Right cardiac atrium (tissue), 5 donors: ENCODE data around the gene ELMO1. TPM values are rescaled to one million over a fixed set of nuclear protein-coding genes. Genes with fewer than 3 reads are reported as not detected.
A peak's percentile ranks its signal among the peaks of the same experiment; 100 is the strongest.
"Not testable (repeated sequence)": the region's sequence is repeated elsewhere in the genome, so short reads cannot be mapped to it uniquely, and the experiment has no call there.

Experiments used
- ATAC-seq, 2 donors: fragments of 200-7000 bp; cut with Tn5 transposase; one replicate each; pipeline versions ENCODE4 v1.8.0 to v1.9.1; 2020; ENCODE audit warnings: moderate library complexity in 2 of 2, mild to moderate bottlenecking in 1 of 2
- DNase-seq, 3 donors: peaks; one replicate each; pipeline ENCODE4 v3.0.0-alpha.2; 2020
- H3K27ac ChIP-seq: one replicate; pipeline ENCODE4 v1.5.1; 2013; ENCODE audit warnings: mild to moderate bottlenecking, low read length, control low read depth, moderate library complexity
- H3K27me3 ChIP-seq: one replicate; pipeline ENCODE4 v1.6.1; 2013; ENCODE audit not compliant: control insufficient read depth, insufficient read depth
- H3K4me1 ChIP-seq: one replicate; pipeline ENCODE4 v1.6.1; 2013; ENCODE audit warnings: low read length; ENCODE audit not compliant: control insufficient read depth, insufficient read depth
- H3K4me3 ChIP-seq: one replicate; pipeline ENCODE4 v1.5.1; 2013; ENCODE audit warnings: low read length, control low read depth
- H3K9me3 ChIP-seq: one replicate; pipeline ENCODE4 v1.6.1; 2013; ENCODE audit warnings: low read length; ENCODE audit not compliant: control insufficient read depth
- WGBS: extraction: QIAGEN DNeasy Blood & Tissue Kit; methylation state at CpG from one replicate; pipeline ENCODE4 v1.1.7; 2013; 5-methylcytosine and 5-hydroxymethylcytosine counted together
- intact Hi-C, 4 donors: fragments of 100-400 bp; cut with DNase I; formaldehyde crosslinking; loops; one replicate each; pipeline versions ENCODE4 v1.11.0 to v1.14.0; 2022 to 2023
- polyA plus RNA-seq: library from polyadenylated mRNA; stranded (reverse); fragments of 200-250 nt; gene quantifications from one replicate; pipeline ENCODE4 v1.2.3, GENCODE V29; 2013
- total RNA-seq, 4 donors: library from RNA; stranded (reverse); fragmentation: NEBNext Ultra II Directional; extraction: Animal tissue kit (Norgen Biotek cat#: 25700); gene quantifications; one replicate each; pipeline ENCODE4 v1.2.1, GENCODE V29; 2021
- donor health status: healthy with polysubstance abuse.
- donor health status: DM: no; HTN: yes; CAD: no.
- donor health status: DM: no; HTN: no; CAD: no.
- donor health status: DM: no; HTN: yes; CAD: no; lungs with severe emphysema.
- donor health status: DM: yes; HTN: yes; CAD: no.

ELMO1 gene
- total and polyA plus RNA-seq, 5 donors, result 11.8 to 20.8 (median 18.8) TPM

DNA sequence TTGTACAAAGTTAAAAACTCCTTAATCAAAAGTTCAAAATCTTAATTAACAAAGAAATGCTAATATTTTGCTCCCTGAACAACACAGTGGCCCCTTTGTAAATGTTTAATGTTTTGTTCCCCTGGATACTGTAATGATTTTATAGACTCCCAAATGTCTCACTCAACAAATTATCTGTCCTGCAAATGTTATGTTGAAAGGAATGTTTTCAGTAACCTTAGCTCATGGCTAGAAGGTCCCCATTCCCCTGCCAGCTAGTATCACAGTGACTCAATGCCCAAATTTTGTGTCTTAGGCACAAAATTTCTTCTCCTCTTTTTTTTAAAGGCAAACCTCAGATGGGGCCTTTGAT, 298.9 kb downstream of the ELMO1 start:
- intact Hi-C loops, result no loop called here
- H3K27ac ChIP-seq, result no peak overlapping the region
- no peaks in the 10 kb centered on the region for H3K27me3 ChIP-seq
- no peaks in the 10 kb centered on the region for H3K9me3 ChIP-seq
- H3K4me3 ChIP-seq, result no peak overlapping the region
- peak in 1 of 2 donors; percentile 50 for ATAC-seq
- no peak for DNase-seq
- H3K4me1 ChIP-seq, result no peaks in the 10 kb centered on the region

DNA sequence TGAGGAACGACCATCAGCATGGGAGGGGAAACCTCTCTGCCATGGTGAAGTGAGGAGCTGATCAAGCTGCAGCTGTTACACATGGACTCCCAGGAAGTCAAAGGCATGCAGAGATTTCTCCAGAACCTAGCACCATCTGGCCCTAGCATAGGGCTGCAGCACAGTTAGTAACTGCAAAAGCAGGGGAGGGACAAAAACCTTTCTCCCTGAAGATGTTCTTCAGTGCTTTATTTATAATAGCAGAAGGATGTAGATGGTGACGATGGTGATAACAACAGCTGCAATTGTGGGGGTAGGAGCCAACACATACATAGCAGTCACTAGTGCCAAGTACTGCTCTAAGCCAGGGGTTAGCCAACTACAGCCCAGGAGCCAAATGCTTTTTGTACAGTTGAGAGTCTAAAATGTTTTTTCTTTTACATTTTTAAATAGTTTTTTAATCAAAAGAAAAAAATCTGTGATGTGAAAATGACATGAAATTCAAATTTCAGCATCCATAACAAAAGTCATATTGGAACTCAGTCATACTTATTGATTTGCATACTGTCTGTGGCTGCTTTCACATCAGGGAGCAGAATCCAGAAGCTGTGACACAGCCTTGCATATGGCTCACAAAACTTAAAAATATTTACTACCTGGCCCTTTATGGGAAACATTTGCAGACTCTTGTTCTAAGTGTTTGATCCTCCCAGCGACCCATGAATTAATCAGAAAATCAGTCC, 299.5 kb downstream of the ELMO1 start:
- no peak for DNase-seq
- Histone ChIP-seq H3K27ac (no peak overlapping the region), H3K27me3 (no peaks in the 10 kb centered on the region), H3K9me3 (no peaks in the 10 kb centered on the region), H3K4me1 (no peaks in the 10 kb centered on the region), H3K4me3 (no peak overlapping the region)
- 46% methylated on average over 3 of the region's 3 CpGs for WGBS
- intact Hi-C loops, result no loop called here
- ATAC-seq, result peak; percentile 55 to 57

DNA sequence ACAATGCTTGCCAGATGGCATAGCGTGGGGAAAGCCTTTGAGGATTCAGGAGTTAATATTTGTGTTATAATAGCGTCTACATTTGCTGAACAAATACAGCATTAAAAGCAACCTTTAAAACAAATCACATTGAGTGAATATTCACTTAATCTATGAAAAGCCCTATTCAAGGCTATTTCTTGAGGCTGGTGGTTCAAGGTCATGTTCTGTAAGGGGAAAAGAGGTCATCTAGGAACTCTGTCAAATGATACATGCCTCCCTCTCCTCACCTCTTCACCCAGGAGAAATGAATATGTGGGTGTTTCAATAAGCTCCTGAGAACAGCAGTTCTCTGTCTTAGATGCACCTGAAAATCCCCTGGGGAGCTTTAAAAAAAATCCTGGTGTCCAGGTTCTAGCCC, 303.0 kb downstream of the ELMO1 start:
- H3K9me3 ChIP-seq, result no peaks in the 10 kb centered on the region
- no peak overlapping the region for H3K27ac ChIP-seq
- DNase-seq, result no peak
- intact Hi-C loops, result no loop called here
- H3K4me1 ChIP-seq, result no peaks in the 10 kb centered on the region
- 95% methylated on average over 2 of the region's 2 CpGs for WGBS
- H3K4me3 ChIP-seq, result no peak overlapping the region
- H3K27me3 ChIP-seq, result no peaks in the 10 kb centered on the region
- no peak for ATAC-seq

DNA sequence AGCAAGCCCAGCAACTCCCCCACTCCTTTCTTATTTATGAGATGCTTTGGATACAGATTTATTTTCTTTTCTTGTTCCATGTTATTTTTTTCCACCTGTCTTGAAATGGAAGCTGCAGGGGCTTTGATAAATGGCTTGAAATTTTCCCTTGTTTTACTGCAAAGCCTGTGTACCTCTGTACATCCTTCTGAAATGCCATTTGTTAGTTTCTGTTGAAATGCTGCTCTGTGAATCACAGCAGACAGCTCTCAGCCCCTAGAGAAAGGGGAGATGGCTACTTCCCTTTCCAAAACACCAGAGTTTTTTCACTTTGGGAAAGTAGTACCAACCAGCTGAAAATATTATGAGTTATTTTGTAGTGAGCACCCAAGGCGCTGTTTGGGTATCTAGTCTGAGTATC, 304.2 kb downstream of the ELMO1 start:
- ATAC-seq, result no peak
- no peak overlapping the region for H3K4me3 ChIP-seq
- intact Hi-C loops, result no loop called here

DNA sequence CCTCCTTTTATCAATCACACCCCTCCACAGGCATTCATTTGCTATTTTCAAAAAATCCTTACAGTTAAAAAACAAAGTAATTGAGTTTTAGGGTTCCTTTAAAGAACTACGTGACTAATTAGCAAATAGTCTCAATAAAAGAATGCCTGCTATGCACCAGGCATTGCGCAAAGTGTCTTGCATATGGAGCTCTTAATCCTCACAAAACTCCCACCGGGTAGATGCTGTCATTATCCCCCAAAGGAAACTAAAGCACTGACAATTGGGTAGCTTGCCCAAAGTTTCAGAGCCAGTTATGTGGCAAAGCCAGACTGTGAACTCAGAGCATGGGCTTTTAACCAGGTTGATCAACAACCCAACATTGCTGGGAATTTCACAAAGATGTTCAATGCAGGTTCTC, 305.7 kb downstream of the ELMO1 start:
- Histone ChIP-seq H3K27me3 (no peaks in the 10 kb centered on the region), H3K9me3 (no peaks in the 10 kb centered on the region), H3K4me1 (no peaks in the 10 kb centered on the region), H3K27ac (no peak overlapping the region), H3K4me3 (no peak overlapping the region)
- 86% methylated on average over 3 of the region's 3 CpGs for WGBS
- no peak for DNase-seq
- no peak for ATAC-seq
- intact Hi-C loops, result no loop called here

More for the DNA sequence above, 304.2 kb downstream of the ELMO1 start:
- H3K9me3 ChIP-seq, result no peaks in the 10 kb centered on the region
- no peaks in the 10 kb centered on the region for H3K27me3 ChIP-seq
- 95% methylated on average over 1 of the region's 1 CpG for WGBS
- DNase-seq, result no peak
- H3K4me1 ChIP-seq, result no peaks in the 10 kb centered on the region
- H3K27ac ChIP-seq, result no peak overlapping the region

DNA sequence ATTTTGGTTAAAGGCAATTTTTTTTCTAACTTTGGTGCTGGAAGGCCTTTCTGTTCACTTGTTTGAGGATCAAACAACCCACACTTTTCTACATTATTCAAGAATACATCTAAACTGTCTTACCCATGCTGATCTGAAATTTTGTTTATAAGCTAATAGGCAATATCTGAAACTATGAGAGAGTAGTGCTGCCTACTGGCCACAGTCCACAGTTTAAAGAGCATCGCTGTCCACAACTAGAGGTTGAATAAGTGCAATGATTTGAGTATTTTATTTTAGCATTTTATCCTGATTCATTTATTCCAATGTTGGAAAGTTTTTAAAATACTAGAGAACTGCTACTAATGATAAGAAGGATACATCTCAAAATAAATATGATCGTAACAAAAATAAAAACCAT, 306.9 kb downstream of the ELMO1 start:
- WGBS, result 96% methylated on average over 2 of the region's 2 CpGs
- DNase-seq (no peak), ATAC-seq (no peak)
- Histone ChIP-seq H3K9me3 (no peaks in the 10 kb centered on the region), H3K4me3 (no peak overlapping the region), H3K27ac (no peak overlapping the region), H3K4me1 (no peaks in the 10 kb centered on the region), H3K27me3 (no peaks in the 10 kb centered on the region)
- intact Hi-C loops, result no loop called here

DNA sequence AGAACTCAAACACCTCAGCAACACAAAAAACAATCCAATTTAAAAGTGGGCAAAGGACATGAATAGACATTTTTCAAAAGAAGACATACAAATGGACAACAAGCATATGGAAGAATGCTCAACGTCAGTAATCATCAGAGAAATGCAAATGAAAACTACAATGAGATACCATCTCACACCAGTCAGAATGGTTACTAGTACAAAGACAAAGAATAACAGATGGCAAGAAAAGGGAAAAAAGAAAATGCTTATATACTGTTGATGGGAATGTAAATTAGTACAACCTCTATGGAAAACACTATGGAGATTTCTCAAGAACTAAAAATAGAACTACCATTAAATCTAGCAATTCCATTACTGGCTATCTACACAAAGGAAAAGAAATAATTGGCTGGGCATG, 314.8 kb downstream of the ELMO1 start:
- H3K4me3 ChIP-seq, H3K4me1 ChIP-seq, H3K27me3 ChIP-seq, intact Hi-C loops, ATAC-seq, DNase-seq, H3K27ac ChIP-seq, H3K9me3 ChIP-seq: not testable (repeated sequence)
- WGBS, result 89% methylated on average over 1 of the region's 1 CpG

DNA sequence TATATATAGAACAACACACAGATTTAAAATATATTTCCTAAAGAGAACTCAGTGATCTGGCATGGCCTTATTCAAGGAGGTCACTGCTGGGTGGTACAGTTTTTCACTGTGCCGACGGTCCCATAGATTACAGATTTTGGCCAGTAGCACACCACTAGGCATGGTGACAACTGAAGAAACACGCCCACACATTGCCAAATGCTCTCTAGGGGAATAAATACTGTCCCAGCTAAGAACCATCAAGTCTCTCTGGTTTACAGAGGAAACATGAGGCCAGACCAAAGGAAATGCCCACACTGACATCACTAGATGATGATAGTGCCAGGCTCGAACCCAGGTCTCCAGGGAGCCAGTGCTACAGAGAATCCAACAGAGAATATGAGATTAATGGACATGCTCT, 316.8 kb downstream of the ELMO1 start:
- ATAC-seq (no peak), DNase-seq (no peak)
- Histone ChIP-seq H3K4me1 (peaks cover 4% of the 10 kb centered on the region), H3K9me3 (no peaks in the 10 kb centered on the region), H3K4me3 (no peak overlapping the region), H3K27me3 (no peaks in the 10 kb centered on the region), H3K27ac (no peak overlapping the region)
- intact Hi-C loops, result no loop called here
- WGBS, result 56% methylated on average over 4 of the region's 4 CpGs

DNA sequence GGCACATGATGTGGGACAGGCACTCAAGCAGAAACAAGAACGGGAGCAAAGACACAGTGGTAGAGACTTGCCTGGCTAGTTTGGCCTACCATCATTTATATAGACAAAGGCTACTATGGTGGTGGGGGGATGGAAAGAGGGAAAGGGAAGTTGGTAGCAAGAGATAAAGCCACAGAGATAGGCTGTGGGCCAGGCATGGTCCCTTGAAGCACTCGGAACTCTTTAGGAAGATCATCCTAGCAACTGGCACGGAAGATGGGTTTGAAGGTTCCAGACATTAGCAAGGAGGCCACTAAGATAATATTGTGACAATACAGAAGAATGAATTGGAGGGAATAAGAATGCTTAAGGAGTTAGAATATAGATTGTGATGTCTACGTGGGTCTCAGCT, 319.6 kb downstream of the ELMO1 start:
- ATAC-seq (peak in 1 of 2 donors; percentile 36), DNase-seq (no peak)
- 88% methylated on average over 4 of the region's 4 CpGs for WGBS
- Histone ChIP-seq H3K9me3 (no peaks in the 10 kb centered on the region), H3K27me3 (no peaks in the 10 kb centered on the region), H3K27ac (no peak overlapping the region), H3K4me3 (no peak overlapping the region), H3K4me1 (peaks cover 4% of the 10 kb centered on the region)
- intact Hi-C loops, result no loop called here

DNA sequence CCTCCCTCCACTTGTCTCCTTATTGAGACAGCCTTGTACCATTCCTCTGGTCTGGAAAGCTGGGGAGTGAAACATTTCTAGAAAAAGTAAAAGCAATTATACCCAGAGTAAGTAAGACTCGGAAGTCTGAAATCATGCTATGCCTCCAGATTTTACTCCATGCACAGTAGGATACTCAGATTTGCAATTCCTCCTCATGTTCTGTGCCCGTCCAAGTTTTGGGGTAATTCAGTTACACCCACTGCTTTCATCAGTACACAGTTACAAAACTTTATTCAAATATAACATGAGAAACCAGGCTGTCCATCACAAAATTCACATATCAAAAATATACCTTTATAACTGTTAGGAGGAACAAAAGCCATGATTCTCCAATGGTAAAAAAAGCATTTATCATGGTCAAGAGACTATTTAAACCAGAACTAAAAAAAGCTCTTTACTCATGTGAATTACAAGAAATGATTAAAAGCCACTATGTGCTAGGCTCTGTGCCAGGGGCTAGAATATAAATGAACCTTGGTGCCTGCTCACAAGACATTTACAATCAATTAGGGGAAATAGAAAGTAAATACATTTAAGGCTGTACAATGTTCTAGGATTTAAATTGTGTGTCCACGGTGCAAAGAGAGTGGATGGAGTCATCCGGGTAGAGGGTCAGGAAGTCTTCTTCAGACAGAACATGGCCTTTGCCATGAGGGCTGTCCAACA, 320.2 kb downstream of the ELMO1 start:
- ATAC-seq (peak in 1 of 2 donors; percentile 39), DNase-seq (no peak)
- peaks cover 4% of the 10 kb centered on the region for H3K4me1 ChIP-seq
- WGBS, result 81% methylated on average over 4 of the region's 4 CpGs
- no peaks in the 10 kb centered on the region for H3K9me3 ChIP-seq
- H3K27ac ChIP-seq, result no peak overlapping the region
- intact Hi-C loops, result no loop called here
- no peak overlapping the region for H3K4me3 ChIP-seq
- H3K27me3 ChIP-seq, result no peaks in the 10 kb centered on the region

DNA sequence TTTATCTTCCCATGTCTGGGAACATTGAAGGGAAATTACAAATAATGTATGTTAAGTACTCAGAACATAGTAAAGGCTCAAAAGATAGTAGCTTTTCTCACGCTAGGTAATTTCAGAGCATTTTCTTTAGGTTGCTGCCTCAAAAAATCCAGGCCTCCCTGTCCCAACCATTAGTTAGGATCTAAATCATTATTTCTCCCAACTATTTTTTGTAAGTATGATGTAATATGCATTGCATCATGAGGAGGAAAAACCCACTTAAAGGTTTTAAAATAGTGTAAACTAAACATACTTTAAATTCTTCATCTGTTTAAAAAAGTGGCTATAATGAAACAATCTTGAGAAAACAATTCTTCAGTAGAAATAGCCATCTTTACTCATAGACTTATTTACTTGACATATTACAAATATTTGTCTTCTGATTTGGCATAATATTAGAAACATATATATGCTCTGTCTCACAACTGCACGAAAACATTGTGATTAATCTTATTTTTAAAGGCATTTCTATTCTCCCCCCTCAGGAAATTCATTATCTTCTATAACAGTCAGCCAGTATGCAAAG, 329.3 kb downstream of the ELMO1 start:
- WGBS, result 87% methylated on average over 2 of the region's 2 CpGs
- ATAC-seq (no peak), DNase-seq (no peak)
- H3K27ac ChIP-seq, result no peak overlapping the region
- no peaks in the 10 kb centered on the region for H3K27me3 ChIP-seq
- no peaks in the 10 kb centered on the region for H3K9me3 ChIP-seq
- H3K4me1 ChIP-seq, result peaks cover 2% of the 10 kb centered on the region
- intact Hi-C loops, result no loop called here
- no peak overlapping the region for H3K4me3 ChIP-seq
